GM18951 (cell line): ENCODE results near the gene TMSB4X.

Experiments
- POLR2A ChIP-seq: IDR thresholded peaks from 4 replicates; pipeline ENCODE4 v1.6.1; 2011; ENCODE audit warnings: mild to moderate bottlenecking; ENCODE audit not compliant: insufficient read length, insufficient read depth; ENCODE audit errors: extremely low read depth
- in situ Hi-C: fragments of 300-500 bp; cut with MboI; formaldehyde crosslinking; loops from one replicate; pipeline ENCODE4 v1.12.0; 2022; ENCODE audit warnings: low sequenced_read_pairs, mixed read lengths, inconsistent platforms; ENCODE audit not compliant: unreplicated experiment

TMSB4X gene

GRCh38 chrX:12958461-12958860 is 16.4 kb upstream of the TMSB4X start:
- TF ChIP-seq POLR2A, result no peak
- in situ Hi-C loops, result loop anchor here (5.0 to 25.0 kb wide), 2 partner anchors 129 to 304 kb away; no protein-coding TSS in a partner anchor

- no peak for TF ChIP-seq POLR2A
- in situ Hi-C loops, result loop anchor here (25.0 kb wide), 1 partner anchor 301 kb away; no protein-coding TSS in a partner anchor
Measured at GRCh38 chrX:12961196-12961718, 13.7 kb upstream of the TMSB4X start.

GRCh38 chrX:12962041-12962504 is 12.8 kb upstream of the TMSB4X start:
- no peak for TF ChIP-seq POLR2A
- in situ Hi-C loops, result loop anchor here (25.0 kb wide), 1 partner anchor 300 kb away; no protein-coding TSS in a partner anchor

DNA sequence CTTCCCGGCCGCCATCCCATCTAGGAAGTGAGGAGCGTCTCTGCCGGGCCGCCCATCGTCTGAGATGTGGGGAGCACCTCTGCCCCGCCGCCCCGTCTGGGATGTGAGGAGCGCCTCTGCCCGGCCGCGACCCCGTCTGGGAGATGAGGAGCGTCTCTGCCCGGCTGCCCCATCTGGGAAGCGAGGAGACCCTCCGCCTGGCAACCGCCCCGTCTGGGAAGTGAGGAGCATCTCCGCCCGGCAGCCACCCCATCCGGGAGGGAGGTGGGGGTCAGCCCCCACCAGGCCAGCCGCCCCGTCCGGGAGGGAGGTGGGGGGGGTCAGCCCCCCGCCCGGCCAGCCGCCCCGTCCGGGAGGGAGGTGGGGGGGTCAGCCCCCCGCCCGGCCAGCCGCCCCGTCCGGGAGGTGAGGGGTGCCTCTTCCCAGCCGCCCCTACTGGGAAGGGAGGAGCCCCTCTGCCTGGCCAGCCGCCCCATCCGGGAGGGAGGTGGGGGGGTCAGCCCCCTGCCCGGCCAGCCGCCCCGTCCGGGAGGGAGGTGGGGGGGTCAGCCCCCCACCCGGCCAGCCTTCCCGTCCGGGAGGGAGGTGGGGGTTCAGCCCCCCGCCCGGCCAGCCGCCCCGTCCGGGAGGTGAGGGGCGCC is 11.6 kb upstream of the TMSB4X start:
- in situ Hi-C loops, result loop anchor here (25.0 kb wide), 1 partner anchor 299 kb away; no protein-coding TSS in a partner anchor

GRCh38 chrX:12965131-12965940 is 9.6 kb upstream of the TMSB4X start:
- no peak for TF ChIP-seq POLR2A
- in situ Hi-C loops, result loop anchor here (25.0 kb wide), 1 partner anchor 297 kb away; no protein-coding TSS in a partner anchor

- TF ChIP-seq POLR2A, result no peak
- in situ Hi-C loops, result loop anchor here (25.0 kb wide), 1 partner anchor 296 kb away; no protein-coding TSS in a partner anchor
Measured at GRCh38 chrX:12966151-12966550, 8.8 kb upstream of the TMSB4X start.

- no peak for TF ChIP-seq POLR2A
Measured at GRCh38 chrX:12967711-12968465, 7.0 kb upstream of the TMSB4X start.

DNA sequence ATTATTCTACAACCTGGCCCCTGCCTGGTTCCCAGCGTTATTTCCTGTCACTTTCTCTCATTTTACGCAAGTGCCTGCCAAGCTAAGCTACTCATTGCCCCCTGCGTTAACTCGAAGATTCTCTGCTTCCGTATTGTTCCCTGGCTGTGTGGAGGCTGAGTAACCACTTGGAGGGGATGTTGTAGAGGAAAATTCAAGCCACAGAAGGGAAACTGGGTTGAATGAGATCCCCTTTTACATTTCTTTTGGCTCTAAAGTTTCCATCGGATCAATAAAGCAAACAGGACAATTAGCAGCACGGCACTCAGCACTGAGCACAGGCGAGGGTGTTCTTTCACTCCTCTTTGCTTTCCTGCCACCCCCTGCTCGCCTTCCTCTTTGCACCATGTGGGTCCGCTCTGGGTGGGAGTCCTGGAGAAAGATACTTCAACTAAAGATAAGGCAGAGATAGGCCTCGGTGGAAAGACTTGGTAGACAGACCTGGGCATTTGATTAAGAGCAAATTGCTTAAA is 4.2 kb upstream of the TMSB4X start:
- in situ Hi-C loops, result loop anchor here (25.0 kb wide), 1 partner anchor 292 kb away; no protein-coding TSS in a partner anchor
- TF ChIP-seq POLR2A, result no peak

More at GRCh38 chrX:12967711-12968465, 7.0 kb upstream of the TMSB4X start:
- in situ Hi-C loops, result loop anchor here (25.0 kb wide), 1 partner anchor 294 kb away; no protein-coding TSS in a partner anchor

GRCh38 chrX:12971282-12972003 is 3.5 kb upstream of the TMSB4X start:
- TF ChIP-seq POLR2A, result no peak
- in situ Hi-C loops, result loop anchor here (25.0 kb wide), 1 partner anchor 291 kb away; no protein-coding TSS in a partner anchor

DNA sequence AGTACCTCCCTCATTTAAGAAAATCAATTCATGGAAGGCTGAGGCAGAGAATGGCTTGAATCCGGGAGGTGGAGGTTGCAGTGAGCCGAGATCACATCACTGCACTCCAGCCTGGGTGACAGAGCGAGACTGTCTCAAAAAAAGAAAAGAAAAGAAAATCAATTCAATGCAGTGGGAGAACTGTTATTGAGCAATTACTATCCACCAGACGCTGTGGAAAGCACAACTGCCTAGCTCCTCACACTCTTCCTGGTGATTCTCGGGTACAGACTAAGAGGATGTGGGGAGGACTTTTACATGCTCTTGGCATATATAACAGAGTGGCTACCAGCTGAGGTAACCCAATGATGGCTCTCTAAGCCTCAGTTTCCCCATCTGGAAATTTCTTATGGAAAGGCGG is 2.7 kb upstream of the TMSB4X start:
- TF ChIP-seq POLR2A, result no peak
- in situ Hi-C loops, result loop anchor here (25.0 kb wide), 1 partner anchor 290 kb away; no protein-coding TSS in a partner anchor

- TF ChIP-seq POLR2A, result no peak
- in situ Hi-C loops, result loop anchor here (25.0 kb wide), 1 partner anchor 289 kb away; no protein-coding TSS in a partner anchor
Measured at GRCh38 chrX:12972878-12973560, 1.9 kb upstream of the TMSB4X start.

DNA sequence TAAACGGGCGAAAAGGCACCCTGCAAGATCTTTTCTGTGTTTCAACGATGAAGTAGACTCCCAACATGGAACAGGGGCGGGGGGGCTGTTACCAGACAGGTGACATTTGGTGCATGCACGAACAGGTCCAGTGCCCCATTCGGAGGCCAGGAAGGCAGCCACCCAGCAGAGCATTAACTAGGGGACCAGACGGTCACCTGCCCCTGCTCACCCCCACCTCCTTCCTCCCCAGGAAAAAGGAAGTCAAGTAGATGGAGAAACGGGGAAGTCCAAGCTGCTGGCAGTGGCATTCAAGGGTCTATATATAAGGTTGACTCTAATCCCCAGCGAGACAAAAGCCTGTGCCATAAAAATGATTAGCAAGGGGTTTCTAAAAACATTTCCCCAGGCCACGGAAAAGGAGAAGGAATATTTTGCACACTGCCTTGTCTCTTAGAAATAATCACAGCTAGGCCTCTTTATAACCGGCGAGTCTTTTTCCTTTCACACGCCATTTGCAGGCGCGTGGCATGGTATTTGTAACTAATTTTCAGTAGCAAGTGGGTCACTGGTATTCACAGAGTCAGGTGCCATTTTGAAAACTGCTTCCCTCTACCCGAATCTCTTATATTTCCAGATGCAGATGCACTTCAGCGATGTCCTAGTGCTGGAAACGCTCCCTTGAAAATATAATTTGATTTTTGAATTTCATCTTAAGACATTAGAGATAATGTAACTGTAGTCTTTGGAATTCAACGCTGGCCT is 1.2 kb upstream of the TMSB4X start:
- in situ Hi-C loops, result loop anchor here (25.0 kb wide), 1 partner anchor 289 kb away; no protein-coding TSS in a partner anchor
- TF ChIP-seq POLR2A, result peak; percentile 59
